Spleen (tissue), 7 donors: ENCODE measurements around the gene SDK1.

Experiments
- POLR2A ChIP-seq, 3 donors: fragments of 450-650 bp; IDR thresholded peaks; one replicate each; pipeline ENCODE4 v1.5.1; 2017; ENCODE audit warnings: antibody characterized with exemption in 3 of 3, mild to moderate bottlenecking in 1 of 3
- POLR2AphosphoS5 ChIP-seq, 3 donors: sonication (generic); formaldehyde crosslinking; IDR thresholded peaks; one replicate each; pipeline ENCODE4 v1.5.1; 2017; ENCODE audit warnings: antibody characterized with exemption in 3 of 3
- TF ChIP-seq, protein P1 (sequence below), 11 experiments: fragments of 200-600 bp in 7 of 11; fragments of 450-650 bp in 4 of 11; sonication (generic) in 4 of 11; IDR thresholded peaks in 8 of 11; conservative IDR thresholded peaks in 3 of 11; 1 replicate in 7 of 11; 2 replicates in 4 of 11; pipeline versions ENCODE4 v1.4.0 to v1.8.0; 2016 to 2021; ENCODE audit warnings: antibody characterized with exemption in 11 of 11, inconsistent platforms in 4 of 11, mild to moderate bottlenecking in 1 of 11
- donor health status: DM: no; HTN: no; CAD: no; lungs with moderate emphysema.
- donor health status: DM: no; HTN: no; CAD: no.
- donor health status: DM: no; HTN: no; CAD: no.

DNA sequence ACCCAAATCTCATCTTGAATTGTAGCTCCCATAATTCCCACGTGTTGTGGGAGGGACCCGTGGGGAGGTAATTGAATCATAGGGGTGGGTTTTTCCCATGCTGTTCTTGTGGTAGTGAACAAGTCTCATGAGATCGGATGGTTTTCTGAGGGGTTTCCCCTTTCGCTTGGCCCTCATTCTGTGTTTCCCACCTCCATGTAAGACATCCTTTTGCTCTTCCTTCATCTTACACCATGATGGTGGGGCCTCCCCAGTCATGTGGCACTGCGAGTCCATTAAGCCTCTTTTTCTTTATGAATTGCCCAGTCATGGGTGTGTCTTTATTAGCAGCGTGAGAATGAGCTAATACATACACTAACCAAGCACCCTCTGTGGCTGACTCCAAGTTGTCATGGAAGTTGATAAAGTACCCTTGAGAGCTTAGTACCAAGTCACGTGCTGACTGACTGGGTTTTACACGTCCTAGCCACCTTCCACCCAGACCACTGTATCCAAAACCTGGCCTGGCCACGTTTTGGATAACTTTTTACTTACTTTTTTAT is 614.4 kb downstream of the SDK1 start:
- TF ChIP-seq POLR2A (IDR thresholded peaks at IDR 0.05) (no peak), POLR2AphosphoS5 (IDR thresholded peaks at IDR 0.05) (no peak)
- TF ChIP-seq, protein P1, sequence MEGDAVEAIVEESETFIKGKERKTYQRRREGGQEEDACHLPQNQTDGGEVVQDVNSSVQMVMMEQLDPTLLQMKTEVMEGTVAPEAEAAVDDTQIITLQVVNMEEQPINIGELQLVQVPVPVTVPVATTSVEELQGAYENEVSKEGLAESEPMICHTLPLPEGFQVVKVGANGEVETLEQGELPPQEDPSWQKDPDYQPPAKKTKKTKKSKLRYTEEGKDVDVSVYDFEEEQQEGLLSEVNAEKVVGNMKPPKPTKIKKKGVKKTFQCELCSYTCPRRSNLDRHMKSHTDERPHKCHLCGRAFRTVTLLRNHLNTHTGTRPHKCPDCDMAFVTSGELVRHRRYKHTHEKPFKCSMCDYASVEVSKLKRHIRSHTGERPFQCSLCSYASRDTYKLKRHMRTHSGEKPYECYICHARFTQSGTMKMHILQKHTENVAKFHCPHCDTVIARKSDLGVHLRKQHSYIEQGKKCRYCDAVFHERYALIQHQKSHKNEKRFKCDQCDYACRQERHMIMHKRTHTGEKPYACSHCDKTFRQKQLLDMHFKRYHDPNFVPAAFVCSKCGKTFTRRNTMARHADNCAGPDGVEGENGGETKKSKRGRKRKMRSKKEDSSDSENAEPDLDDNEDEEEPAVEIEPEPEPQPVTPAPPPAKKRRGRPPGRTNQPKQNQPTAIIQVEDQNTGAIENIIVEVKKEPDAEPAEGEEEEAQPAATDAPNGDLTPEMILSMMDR (IDR thresholded peaks at IDR 0.05 in 8 of 11, conservative IDR thresholded peaks at IDR 0.05 in 3 of 11), result no peak
